Inflammatory macrophage treated with lipopolysaccharide for 1 hour (primary cell): ENCODE measurements around the gene BCAS3.
"Not testable (repeated sequence)": the region's sequence is repeated elsewhere in the genome, so short reads cannot be mapped to it uniquely, and the experiment has no call there.

Source experiments
- DNase-seq, 2 donors: peaks; one replicate each; pipeline ENCODE4 v3.0.0-alpha.2; 2020 to 2022

The BCAS3 gene

DNA sequence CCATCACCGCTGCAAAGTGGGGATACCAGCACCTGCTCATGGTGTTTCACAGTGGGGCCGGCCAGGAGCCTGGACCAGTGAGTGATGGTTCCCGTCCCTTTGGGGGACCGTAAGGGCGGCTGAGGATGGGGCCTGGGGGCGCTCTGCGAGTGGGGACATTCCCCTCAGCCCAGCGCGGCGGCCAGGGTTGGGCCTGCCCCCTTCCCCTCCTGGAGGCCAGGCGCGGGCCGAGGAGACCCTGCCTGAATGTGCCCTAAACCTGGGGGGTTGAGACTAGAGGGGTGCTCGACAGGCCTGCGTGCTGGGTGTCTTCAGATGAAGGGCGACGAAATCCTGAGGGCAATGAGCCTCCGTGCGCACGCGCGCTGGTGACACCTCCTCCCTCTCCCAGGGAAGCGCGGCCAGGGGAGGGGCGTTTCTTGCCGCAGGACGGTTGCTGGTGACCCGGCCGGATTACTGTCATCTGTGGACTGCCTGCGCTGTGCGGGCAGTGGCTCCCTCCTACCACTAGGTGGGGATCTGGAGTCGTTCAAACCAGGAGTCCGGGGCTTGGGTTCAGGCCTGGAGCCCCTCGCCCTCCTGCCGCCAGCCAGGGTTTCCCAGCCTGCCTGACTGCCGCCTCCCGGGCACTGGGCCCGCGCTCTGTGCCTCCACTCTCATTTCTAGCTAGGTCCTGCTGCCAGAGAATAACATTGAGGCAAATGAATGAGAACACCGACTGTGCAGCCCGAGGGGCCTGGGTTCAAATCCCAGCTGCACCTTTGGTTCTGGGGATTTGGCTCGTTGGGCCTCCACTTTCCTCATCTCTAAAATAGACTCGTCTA, 739.1 kb downstream of the BCAS3 start:
- peak; percentile 52 to 84 for DNase-seq

DNA sequence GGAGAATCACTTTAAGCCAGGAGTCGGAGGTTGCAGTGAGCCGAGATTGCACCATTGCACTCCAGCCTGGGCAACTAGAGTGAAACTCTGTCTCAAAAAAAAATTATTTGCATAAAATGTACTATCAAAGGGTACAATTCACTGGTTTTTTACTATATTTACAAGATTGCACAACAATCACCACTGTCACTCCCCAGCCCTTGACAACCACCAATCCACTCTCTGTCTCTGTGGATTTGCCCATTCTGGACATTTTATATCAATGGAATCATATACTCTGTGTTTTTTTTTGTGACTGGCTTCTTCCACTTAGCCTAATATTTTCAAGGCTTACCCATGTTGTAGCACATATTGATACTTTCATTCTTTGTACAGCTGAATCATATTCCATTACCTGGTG, 740.8 kb downstream of the BCAS3 start:
- peak in 1 of 2 donors; percentile 48 for DNase-seq

DNA sequence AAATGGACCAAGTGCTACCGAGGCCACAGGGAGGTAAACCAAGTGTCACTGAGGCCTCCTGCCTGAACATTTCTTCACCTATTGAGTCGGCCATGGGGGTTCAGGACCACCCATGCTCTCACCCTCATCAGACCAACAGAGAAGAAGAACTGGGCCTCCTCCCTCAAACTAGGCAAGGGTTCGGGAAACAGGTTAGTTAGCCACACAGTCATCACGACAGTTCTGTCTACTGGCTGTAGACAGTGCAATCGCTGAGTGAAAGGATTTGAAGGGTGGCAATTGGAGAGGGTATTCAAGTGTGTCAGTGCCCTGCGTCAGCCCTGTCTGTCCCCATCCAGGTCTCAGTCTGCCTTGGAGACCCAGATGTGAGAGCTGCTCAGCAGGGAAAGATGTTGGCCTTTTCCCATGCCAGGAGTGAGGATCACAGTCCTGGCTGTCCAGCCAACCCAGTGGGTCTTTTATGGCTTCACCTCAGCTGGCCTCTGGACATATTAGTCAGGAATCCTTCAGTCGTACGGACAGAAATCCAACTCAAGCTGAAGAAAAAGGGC, 741.9 kb downstream of the BCAS3 start:
- no peak for DNase-seq

DNA sequence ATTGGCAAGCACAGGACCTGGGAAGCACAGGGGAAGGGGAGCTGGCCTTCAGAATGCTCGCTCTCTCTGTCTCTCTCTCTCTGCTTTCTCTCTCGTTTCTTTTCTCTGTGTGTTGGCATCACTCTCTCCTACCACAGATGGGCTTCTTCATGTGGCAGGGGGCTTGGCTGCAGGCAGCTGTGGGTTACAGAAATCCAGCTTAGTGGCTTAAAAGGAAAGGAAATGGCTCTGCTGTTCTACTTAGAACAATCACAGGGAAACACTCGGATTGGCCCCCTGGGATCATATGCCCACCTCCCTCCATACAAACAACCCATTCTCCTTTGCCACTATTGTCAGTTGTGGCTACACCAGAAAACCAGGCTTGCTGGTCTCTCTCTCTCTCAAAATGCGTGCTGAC, 742.4 kb downstream of the BCAS3 start:
- no peak for DNase-seq

DNA sequence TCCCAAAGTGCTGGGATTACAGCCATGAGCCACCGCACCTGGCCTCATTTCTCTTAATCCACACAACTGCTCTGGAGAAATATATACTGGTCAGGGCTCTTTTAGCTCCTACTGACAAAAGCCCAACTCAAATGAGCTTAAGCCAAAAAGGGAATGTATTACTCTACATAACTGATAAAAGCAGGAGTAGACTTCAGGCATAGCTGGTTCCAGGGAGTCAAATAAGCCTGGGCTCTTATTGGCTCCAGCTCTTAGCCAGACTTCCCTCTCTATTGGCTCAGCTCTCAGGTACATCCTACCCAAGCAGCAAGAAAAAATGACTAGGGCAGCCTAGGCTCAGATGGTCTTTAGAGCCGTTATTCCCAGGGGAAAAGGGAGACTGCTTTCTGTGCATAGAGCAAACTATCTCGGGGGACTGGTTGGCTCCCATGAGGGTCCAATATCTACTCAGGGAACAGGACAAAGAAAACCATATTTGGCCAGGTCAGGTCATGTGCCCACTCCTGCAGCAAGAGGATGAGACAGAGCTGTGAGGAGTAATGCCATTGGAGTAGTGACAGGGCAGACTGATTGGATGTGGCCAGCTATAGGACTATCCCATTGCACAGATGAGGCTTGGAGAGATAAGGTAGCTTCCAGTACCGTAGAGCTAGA, 743.2 kb downstream of the BCAS3 start:
- no peak for DNase-seq

DNA sequence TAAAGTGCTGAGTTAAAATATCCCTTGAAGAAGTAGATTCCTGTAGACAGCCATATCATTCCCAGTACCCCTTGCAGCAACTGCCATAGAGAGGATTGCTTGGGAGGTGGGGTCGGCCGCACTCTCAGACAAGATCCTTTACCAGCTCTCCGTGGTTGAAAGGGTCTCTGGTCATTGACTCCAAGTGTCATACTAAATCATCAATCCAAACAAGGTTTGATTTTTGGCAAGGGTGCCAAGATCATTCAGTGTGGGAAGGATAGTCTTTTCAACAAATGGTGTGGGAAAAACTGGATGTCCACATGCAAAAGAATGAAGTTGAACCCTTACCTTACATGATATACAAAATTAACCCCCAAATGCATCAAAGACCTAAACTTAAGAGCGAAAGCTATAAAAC, 743.8 kb downstream of the BCAS3 start:
- DNase-seq = no peak

DNA sequence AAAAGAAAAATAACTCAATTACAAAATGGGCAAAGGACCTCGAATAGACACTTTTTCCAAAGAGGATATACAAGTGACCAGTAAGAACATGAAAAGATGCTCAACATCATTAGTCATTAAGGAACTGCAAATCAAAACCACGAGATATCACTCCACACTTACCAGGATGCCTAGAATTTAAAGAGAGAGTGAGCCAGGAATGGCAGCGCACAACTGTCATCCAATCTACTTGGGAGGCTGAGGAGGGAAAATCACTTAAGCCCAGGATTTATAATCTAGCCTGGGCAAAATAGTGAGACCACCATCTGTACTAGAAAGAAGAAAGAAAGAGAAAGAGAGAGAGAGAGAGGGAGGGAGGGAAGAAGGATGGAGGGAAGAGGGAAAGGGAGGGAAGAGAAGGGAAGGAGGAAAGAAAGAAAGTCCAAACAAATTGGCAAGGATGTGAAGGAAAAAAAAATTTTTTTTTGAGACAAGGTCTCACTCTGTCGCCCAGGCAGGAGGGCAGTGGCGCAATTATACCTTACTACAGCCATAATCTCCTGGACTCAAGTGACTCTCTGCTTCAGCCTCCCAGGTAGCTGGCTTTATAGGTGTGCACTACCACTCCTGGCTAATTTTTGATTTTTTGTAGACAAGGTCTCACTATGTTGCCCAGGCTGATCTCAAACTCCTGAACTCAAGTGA, 744.6 kb downstream of the BCAS3 start:
- no peak for DNase-seq

DNA sequence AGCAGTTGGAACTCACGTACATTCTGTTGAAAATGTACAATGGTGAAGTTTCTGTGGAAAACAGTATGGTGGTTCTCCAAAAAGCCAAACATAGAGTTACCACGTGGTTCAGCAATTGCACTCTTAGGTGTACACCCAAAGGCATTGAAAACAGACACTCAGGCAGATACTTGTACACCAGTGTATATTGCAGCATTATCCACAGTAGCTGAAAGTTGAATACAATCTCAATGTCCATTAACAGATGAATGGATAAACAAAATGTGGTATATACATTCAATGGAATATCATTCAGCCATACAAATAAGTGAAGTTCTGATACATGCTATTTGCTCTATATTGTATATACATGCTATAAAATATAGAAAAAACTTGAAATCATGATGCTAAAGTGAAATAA, 745.2 kb downstream of the BCAS3 start:
- no peak for DNase-seq

DNA sequence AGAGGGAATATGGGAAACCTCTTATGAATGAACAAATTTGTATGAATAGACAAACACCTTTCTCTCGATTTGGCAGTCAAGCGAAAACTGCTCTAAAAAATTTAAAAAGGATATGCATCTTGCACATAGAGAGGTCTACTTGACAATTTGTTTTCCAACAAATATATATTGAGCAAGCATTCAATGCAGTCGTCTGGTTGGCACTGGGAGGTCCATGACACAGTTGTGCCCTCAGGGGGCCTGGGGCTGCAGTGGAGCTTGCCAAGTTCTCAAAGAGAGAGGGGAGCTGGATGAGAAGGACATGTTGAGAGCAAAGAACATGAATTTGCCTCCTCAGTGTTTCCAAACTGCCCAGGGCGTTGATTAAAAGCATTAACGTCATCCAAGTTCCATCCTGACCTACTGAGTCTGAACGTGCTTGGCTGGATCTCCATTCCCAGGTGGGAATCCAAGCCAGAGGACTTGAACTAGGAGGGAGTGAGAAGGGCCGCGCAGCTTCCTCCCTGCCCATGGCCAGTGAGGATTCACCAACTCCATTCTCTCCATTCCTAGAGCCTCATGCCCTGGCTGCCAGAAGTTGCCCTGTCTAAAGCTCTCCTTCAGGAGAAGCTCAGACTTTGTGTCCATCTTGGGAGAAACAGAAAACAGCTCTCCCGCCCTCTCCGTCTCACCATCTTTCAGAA, 746.5 kb downstream of the BCAS3 start:
- no peak for DNase-seq

DNA sequence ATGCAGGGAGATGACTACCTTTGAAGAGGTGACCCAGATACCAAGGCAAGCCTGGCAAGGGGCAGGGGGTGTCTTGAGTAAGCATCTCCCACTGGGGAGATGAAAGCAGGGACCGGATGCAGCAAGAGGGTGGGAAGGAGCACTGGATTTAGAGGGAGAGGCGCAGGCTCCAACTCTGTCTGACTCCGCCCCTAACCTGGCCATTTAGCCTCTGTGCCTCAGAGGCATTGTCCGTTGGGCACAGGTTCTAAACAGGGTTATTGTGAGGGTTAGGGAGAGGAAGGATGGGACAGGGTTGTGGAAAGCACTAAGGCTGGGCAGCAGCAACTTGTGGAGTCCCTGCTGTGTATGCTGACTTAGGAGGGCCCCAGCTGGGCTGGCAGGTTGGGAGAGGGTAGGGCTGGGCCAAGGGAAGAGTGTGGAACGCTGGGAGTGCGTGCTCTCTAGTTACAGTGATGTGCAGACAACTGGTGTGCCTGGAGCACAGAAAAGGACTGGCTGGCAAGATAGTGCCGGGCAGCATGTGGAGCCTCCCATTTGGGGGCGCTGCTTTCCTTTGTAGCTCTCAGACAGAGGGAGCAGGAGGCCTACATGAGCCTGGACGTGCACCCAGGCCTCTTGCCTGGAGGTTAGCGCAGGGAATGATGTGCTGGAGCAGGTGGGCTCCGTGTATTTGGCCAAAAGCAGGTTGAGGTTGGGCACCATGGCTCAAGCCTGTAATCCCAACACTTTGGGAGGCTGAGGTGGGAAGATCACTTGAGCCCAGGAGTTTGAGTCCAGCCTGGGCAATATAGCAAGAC, 748.2 kb downstream of the BCAS3 start:
- no peak for DNase-seq

DNA sequence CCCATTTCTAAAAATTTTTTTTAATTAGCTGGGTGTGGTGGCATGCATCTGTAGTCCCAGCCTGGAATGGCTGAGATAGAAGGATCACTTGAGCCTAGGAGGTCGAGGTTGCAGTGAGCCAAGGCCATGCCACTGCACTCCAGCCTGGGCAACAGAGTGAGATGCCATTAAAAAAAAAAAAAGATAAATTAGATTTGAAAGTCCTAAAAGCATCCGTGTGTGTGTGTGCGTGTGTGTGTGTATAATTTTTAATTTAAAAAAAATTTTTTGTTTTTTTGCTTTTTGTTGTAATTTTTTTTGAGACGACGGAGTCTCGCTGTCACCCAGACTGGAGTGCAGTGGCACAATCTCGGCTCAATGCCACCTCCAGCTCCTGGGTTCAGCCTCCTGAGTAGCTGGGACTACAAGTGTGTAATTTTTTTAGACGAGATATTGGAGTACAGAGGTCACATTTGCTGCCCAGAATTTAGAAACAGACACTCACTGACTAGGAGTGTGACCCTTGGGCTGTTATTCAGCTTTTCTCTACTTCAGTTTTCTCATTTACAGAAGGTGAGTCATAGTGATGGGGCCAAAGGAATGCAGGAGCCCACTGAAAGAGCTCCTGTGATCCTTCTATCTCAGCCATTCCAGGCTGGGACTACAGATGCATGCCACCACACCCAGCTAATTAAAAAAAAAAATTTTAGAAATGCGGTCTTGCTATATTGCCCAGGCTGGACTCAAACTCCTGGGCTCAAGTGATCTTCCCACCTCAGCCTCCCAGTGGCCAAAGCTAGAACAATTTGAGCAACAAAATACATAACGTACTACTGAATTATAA, 749.0 kb downstream of the BCAS3 start:
- no peak for DNase-seq

DNA sequence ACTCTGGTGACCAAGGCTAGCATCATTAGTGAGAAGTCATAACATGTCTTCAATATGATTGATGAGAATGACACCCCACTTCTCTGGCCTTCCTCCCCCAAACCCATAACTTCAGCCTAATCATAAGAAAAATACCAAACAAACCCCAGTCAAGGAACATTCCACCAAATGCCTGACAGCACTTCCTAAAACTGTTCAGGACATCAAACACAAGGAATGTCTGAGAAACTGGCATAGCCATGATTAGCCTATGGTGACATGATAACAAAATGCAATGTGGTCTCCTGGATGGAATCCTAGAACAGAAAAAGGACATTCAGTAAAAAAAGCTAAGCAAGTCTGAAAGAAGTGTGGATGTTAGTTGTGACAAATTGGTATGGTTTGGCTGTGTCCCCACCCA, 749.9 kb downstream of the BCAS3 start:
- no peak for DNase-seq

DNA sequence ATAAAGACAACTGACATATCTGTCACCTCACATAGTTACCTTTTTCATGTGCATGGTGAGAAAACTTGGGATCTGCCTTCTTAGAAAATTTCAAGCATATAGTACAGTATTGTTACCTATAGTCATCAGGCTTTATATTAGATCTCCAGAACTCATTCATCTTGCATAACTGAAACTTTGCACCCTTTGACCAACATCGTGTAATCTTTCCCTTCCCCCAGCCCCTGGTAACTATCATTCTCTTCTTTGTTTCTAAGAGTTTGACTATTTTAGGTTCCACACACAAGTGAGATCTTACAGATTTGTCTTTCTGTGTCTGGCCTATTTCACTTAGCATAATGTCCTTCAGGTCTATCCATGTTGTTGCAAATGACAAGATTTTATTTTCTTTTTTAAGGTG, 751.6 kb downstream of the BCAS3 start:
- no peak for DNase-seq

DNA sequence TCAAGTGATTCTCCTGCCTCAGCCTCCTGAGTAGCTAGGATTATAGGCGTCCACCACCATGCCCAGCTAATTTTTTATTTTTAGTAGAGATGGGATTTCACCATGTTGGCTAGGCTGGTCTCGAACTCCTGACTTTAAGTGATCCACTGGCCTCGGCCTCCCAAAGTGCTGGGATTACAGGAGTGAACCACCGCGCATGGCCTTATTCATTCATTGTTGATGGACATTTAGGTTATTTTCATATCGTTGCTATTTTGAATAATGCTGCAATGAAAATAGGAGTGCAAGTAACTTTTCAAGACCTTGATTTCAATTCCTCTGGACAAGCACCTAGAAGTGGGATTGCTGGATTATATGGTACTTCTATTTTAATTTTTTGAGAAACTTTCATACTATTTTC, 752.2 kb downstream of the BCAS3 start:
- not testable (repeated sequence) for DNase-seq

DNA sequence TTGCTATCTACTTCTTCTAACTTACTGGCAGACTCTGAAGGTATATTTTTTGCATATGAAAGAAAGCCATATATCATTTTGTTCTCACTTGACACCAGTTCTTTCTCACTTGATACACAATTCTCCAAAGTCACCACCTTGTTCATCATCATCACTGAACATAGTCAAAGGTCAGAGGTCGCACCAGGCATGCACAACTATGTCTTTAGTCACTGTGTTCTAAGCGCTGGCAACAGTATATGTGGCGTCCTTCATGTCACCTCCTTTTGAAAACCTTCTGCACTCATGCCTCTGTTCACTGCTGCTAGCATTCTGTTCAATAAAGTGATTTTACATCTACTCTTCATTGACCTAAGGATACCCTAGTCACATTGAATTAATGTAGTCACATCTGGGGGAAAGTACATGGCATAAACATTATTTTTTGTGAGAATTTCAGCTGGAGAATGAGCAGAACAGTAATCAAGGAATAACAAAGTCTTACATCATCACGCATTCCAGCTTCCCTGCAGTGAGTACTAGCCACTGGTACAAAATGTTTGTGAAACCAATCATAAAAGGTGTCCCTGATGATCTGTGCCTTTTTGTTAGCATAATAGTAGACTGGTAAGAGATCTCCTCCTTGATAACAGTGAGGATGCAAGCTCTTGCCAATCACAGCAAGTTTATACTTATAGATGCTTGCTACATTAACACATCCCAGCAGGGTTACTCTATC, 754.1 kb downstream of the BCAS3 start:
- DNase-seq = no peak

DNA sequence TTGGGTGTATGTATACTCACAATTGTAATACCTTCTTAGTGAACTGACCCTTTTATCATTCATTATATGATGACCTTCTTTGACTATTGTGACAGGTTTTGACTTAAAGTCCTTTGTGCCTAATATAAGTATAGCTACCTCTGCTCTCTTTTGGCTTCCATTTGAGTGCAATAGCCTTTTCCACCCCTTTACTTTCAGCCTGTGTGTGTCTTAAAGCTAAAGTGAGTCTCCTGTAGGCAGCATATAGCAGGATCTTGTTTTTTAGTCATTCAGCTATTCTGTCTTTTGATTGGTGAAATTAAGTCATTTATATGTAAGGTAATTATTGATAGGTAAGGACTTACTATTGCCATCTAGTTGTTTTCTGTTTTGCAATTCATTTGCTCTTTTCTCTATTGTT, 758.6 kb downstream of the BCAS3 start:
- DNase-seq = no peak

DNA sequence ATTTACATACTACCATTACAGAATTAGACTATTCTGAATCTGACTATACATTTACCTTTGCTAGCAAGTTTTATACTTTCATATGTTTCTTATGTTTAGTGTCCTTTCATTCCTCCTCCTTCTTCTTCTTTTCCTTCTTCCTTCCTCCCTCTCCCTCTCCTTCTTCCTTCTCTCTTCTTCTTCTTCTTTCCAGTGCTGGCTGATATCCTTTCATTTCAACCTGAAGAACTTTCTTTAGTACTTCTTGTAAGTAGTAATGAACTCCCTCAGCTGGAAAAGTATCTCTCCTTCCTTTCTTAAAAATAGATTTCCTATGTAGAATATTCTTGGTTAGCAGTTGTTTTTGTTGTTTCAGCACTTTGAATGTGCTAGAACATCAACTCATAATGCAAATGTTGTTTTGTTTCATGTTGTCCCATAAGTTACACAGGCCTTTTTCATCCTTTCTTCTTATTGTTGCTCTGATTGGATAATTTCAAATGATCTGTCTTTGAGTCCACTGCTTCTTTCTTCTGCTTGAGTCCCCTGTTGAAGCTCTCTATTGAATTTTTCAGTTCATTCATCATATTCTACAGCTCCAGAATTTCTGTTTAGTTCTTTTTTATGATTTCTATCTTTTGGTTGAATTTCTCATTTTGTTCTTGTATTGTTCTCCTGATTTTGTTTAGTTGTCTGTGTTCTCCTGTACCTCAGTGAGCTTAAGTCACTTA, 759.5 kb downstream of the BCAS3 start:
- DNase-seq = no peak

DNA sequence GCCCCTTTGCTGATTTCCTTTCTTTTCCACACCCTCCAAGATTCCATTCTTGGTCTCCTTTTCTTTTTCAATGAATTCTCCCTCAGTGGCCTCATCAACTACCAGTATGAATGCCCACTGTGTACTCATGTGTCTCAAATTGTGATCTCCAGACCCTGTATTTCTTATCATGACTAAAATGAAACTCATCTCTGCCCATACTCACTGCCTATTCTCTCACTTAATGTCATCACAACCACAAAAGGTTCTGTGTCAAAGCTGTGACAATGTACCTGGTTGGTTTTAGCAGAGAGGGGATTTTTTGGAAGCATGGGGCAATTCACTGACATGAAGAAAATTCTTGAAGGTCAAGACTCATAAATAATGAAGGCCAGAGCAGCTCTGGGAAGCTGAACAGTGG, 763.0 kb downstream of the BCAS3 start:
- DNase-seq = no peak

DNA sequence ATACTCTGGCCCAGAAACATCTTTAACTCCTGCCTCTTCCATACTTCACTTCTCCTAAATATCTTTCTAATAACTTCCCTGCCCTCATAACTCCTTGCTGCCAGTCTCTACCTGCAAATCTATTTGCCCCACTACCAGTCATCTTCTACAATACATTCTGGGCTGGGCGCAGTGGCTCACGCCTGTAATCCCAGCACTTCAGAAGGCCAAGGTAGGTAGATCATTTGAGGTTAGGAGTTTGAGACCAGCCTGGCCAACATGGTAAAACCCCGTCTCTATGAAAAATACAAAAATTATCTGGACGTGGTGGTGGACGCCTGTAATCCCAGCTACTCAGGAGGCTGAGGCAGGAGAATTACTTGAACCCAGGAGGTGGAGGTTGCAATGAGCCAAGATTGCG, 763.9 kb downstream of the BCAS3 start:
- DNase-seq = not testable (repeated sequence)
